Measurements from ENCODE around the gene RUNDC1.
"Not testable (repeated sequence)": the region's sequence is repeated elsewhere in the genome, so short reads cannot be mapped to it uniquely, and the experiment has no call there.

Gene RUNDC1

GRCh38 chr17:42971589-42971988 is 8.8 kb upstream of the RUNDC1 start:
- Histone ChIP-seq H3K9me3 (ENCODE audit: control insufficient read depth in 1 of 2, low read length in 2 of 2) (no peaks in the 10 kb centered on the region), H3K27me3 (ENCODE audit: control insufficient read depth in 1 of 2, insufficient read depth in 2 of 2, low read length in 2 of 2) (no peaks in the 10 kb centered on the region), H3K27ac (ENCODE audit: low read depth, low read length) (no peak overlapping the region), H3K9ac (ENCODE audit: low read depth in 1 of 2, low read length in 2 of 2) (no peak overlapping the region), H3K4me3 (ENCODE audit: low read depth in 1 of 2, low read length in 2 of 2) (no peak overlapping the region), H3K4me1 (ENCODE audit: control insufficient read depth in 1 of 2, insufficient read depth in 2 of 2, low read length in 2 of 2) (no peaks in the 10 kb centered on the region), H3K36me3 (ENCODE audit: control insufficient read depth in 1 of 2, insufficient read depth in 2 of 2, low read length in 2 of 2) (no peaks in the 10 kb centered on the region)

- not testable (repeated sequence) for H3K4me3 ChIP-seq (ENCODE audit: low read depth in 1 of 2, low read length in 2 of 2); H3K36me3 ChIP-seq (ENCODE audit: control insufficient read depth in 1 of 2, insufficient read depth in 2 of 2, low read length in 2 of 2); H3K27me3 ChIP-seq (ENCODE audit: control insufficient read depth in 1 of 2, insufficient read depth in 2 of 2, low read length in 2 of 2)
Observed at GRCh38 chr17:42973323-42973722, 7.0 kb upstream of the RUNDC1 start.

GRCh38 chr17:42975265-42975664 is 5.1 kb upstream of the RUNDC1 start:
- no peaks in the 10 kb centered on the region for H3K9me3 ChIP-seq (ENCODE audit: control insufficient read depth in 1 of 2, low read length in 2 of 2)
- no peak overlapping the region for H3K27ac ChIP-seq (ENCODE audit: low read depth, low read length)
- no peaks in the 10 kb centered on the region for H3K27me3 ChIP-seq (ENCODE audit: control insufficient read depth in 1 of 2, insufficient read depth in 2 of 2, low read length in 2 of 2)
- H3K36me3 ChIP-seq (ENCODE audit: control insufficient read depth in 1 of 2, insufficient read depth in 2 of 2, low read length in 2 of 2), result no peaks in the 10 kb centered on the region
- H3K9ac ChIP-seq (ENCODE audit: low read depth in 1 of 2, low read length in 2 of 2), result no peak overlapping the region
- no peak overlapping the region for H3K4me3 ChIP-seq (ENCODE audit: low read depth in 1 of 2, low read length in 2 of 2)
- peaks cover 12 to 13% of the 10 kb centered on the region in 2 donors for H3K4me1 ChIP-seq (ENCODE audit: control insufficient read depth in 1 of 2, insufficient read depth in 2 of 2, low read length in 2 of 2)

More at GRCh38 chr17:42973323-42973722, 7.0 kb upstream of the RUNDC1 start:
- H3K27ac ChIP-seq (ENCODE audit: low read depth, low read length); H3K4me1 ChIP-seq (ENCODE audit: control insufficient read depth in 1 of 2, insufficient read depth in 2 of 2, low read length in 2 of 2); H3K9ac ChIP-seq (ENCODE audit: low read depth in 1 of 2, low read length in 2 of 2); H3K9me3 ChIP-seq (ENCODE audit: control insufficient read depth in 1 of 2, low read length in 2 of 2): not testable (repeated sequence)

GRCh38 chr17:42975701-42976100 is 4.7 kb upstream of the RUNDC1 start:
- H3K27ac ChIP-seq (ENCODE audit: low read depth, low read length); H3K4me3 ChIP-seq (ENCODE audit: low read depth in 1 of 2, low read length in 2 of 2); H3K9me3 ChIP-seq (ENCODE audit: control insufficient read depth in 1 of 2, low read length in 2 of 2); H3K36me3 ChIP-seq (ENCODE audit: control insufficient read depth in 1 of 2, insufficient read depth in 2 of 2, low read length in 2 of 2); H3K9ac ChIP-seq (ENCODE audit: low read depth in 1 of 2, low read length in 2 of 2); H3K27me3 ChIP-seq (ENCODE audit: control insufficient read depth in 1 of 2, insufficient read depth in 2 of 2, low read length in 2 of 2): not testable (repeated sequence)
- peaks cover 12 to 13% of the 10 kb centered on the region in 2 donors for H3K4me1 ChIP-seq (ENCODE audit: control insufficient read depth in 1 of 2, insufficient read depth in 2 of 2, low read length in 2 of 2)

- H3K4me3 ChIP-seq (ENCODE audit: low read depth in 1 of 2, low read length in 2 of 2), result peak within 1 kb of the TSS; percentile 81 to 92
- peak within 1 kb of the TSS; percentile 82 for H3K27ac ChIP-seq (ENCODE audit: low read depth, low read length)
- H3K9ac ChIP-seq (ENCODE audit: low read depth in 1 of 2, low read length in 2 of 2), result peak within 1 kb of the TSS; percentile 85 to 98
- H3K27me3 ChIP-seq (ENCODE audit: control insufficient read depth in 1 of 2, insufficient read depth in 2 of 2, low read length in 2 of 2), result no peaks in the 10 kb centered on the region
- no peaks in the 10 kb centered on the region for H3K36me3 ChIP-seq (ENCODE audit: control insufficient read depth in 1 of 2, insufficient read depth in 2 of 2, low read length in 2 of 2)
- H3K9me3 ChIP-seq (ENCODE audit: control insufficient read depth in 1 of 2, low read length in 2 of 2), result no peaks in the 10 kb centered on the region
- H3K4me1 ChIP-seq (ENCODE audit: control insufficient read depth in 1 of 2, insufficient read depth in 2 of 2, low read length in 2 of 2), result peaks cover 21 to 28% of the 10 kb centered on the region in 2 donors
Observed at GRCh38 chr17:42979511-42980273, 673 bp upstream of the RUNDC1 start, which contains the start of gene PTGES3L. TSS of gene PTGES3L (minus strand) at chr17:42980080. CDS start at chr17:42980053, 27 bp downstream.

GRCh38 chr17:42980766-42981397 is 517 bp downstream of the RUNDC1 start:
- H3K27ac ChIP-seq (ENCODE audit: low read depth, low read length), result peak overlapping the region; percentile 82
- H3K9ac ChIP-seq (ENCODE audit: low read depth in 1 of 2, low read length in 2 of 2), result peak overlapping the region; percentile 85 to 98
- peaks cover 0 to 8% of the 10 kb centered on the region in 2 donors for H3K36me3 ChIP-seq (ENCODE audit: control insufficient read depth in 1 of 2, insufficient read depth in 2 of 2, low read length in 2 of 2)
- peaks cover 21 to 28% of the 10 kb centered on the region in 2 donors for H3K4me1 ChIP-seq (ENCODE audit: control insufficient read depth in 1 of 2, insufficient read depth in 2 of 2, low read length in 2 of 2)
- peak overlapping the region; percentile 81 to 92 for H3K4me3 ChIP-seq (ENCODE audit: low read depth in 1 of 2, low read length in 2 of 2)
- no peaks in the 10 kb centered on the region for H3K9me3 ChIP-seq (ENCODE audit: control insufficient read depth in 1 of 2, low read length in 2 of 2)
- no peaks in the 10 kb centered on the region for H3K27me3 ChIP-seq (ENCODE audit: control insufficient read depth in 1 of 2, insufficient read depth in 2 of 2, low read length in 2 of 2)

- Histone ChIP-seq H3K27me3 (ENCODE audit: control insufficient read depth in 1 of 2, insufficient read depth in 2 of 2, low read length in 2 of 2) (no peaks in the 10 kb centered on the region), H3K36me3 (ENCODE audit: control insufficient read depth in 1 of 2, insufficient read depth in 2 of 2, low read length in 2 of 2) (peaks cover 6 to 20% of the 10 kb centered on the region in 2 donors), H3K9ac (ENCODE audit: low read depth in 1 of 2, low read length in 2 of 2) (no peak overlapping the region), H3K9me3 (ENCODE audit: control insufficient read depth in 1 of 2, low read length in 2 of 2) (no peaks in the 10 kb centered on the region), H3K4me1 (ENCODE audit: control insufficient read depth in 1 of 2, insufficient read depth in 2 of 2, low read length in 2 of 2) (peaks cover 21 to 28% of the 10 kb centered on the region in 2 donors), H3K27ac (ENCODE audit: low read depth, low read length) (no peak overlapping the region), H3K4me3 (ENCODE audit: low read depth in 1 of 2, low read length in 2 of 2) (no peak overlapping the region)
Observed at GRCh38 chr17:42982266-42982665, 1.9 kb downstream of the RUNDC1 start.

- H3K4me3 ChIP-seq (ENCODE audit: low read depth in 1 of 2, low read length in 2 of 2), result no peak overlapping the region
- H3K27me3 ChIP-seq (ENCODE audit: control insufficient read depth in 1 of 2, insufficient read depth in 2 of 2, low read length in 2 of 2), result no peaks in the 10 kb centered on the region
- peaks cover 9 to 15% of the 10 kb centered on the region in 2 donors for H3K4me1 ChIP-seq (ENCODE audit: control insufficient read depth in 1 of 2, insufficient read depth in 2 of 2, low read length in 2 of 2)
- H3K36me3 ChIP-seq (ENCODE audit: control insufficient read depth in 1 of 2, insufficient read depth in 2 of 2, low read length in 2 of 2), result peaks cover 17 to 50% of the 10 kb centered on the region in 2 donors
- H3K9me3 ChIP-seq (ENCODE audit: control insufficient read depth in 1 of 2, low read length in 2 of 2), result no peaks in the 10 kb centered on the region
- H3K9ac ChIP-seq (ENCODE audit: low read depth in 1 of 2, low read length in 2 of 2), result no peak overlapping the region
- no peak overlapping the region for H3K27ac ChIP-seq (ENCODE audit: low read depth, low read length)
Observed at GRCh38 chr17:42985225-42985624, 4.9 kb downstream of the RUNDC1 start.

- Histone ChIP-seq H3K4me1 (ENCODE audit: control insufficient read depth in 1 of 2, insufficient read depth in 2 of 2, low read length in 2 of 2) (no peaks in the 10 kb centered on the region), H3K9me3 (ENCODE audit: control insufficient read depth in 1 of 2, low read length in 2 of 2) (no peaks in the 10 kb centered on the region), H3K9ac (ENCODE audit: low read depth in 1 of 2, low read length in 2 of 2) (no peak overlapping the region), H3K4me3 (ENCODE audit: low read depth in 1 of 2, low read length in 2 of 2) (no peak overlapping the region), H3K27me3 (ENCODE audit: control insufficient read depth in 1 of 2, insufficient read depth in 2 of 2, low read length in 2 of 2) (no peaks in the 10 kb centered on the region), H3K27ac (ENCODE audit: low read depth, low read length) (no peak overlapping the region), H3K36me3 (ENCODE audit: control insufficient read depth in 1 of 2, insufficient read depth in 2 of 2, low read length in 2 of 2) (peaks cover 42 to 84% of the 10 kb centered on the region in 2 donors)
Observed at GRCh38 chr17:42989141-42989540, 8.8 kb downstream of the RUNDC1 start.
